Activated CD4-positive, alpha-beta T cell treated with anti-CD3 and anti-CD28 coated beads, Interleukin-2, amount 50 U/mL, for 16 hours (primary cell): Measurements from ENCODE around the gene RGL1.

Experiments used
- DNase-seq: peaks from one replicate; pipeline ENCODE4 v3.0.0-alpha.2; 2020

RGL1 gene

GRCh38 chr1:183824291-183824690, 19.4 kb downstream of the RGL1 start:
- no peak for DNase-seq

DNA sequence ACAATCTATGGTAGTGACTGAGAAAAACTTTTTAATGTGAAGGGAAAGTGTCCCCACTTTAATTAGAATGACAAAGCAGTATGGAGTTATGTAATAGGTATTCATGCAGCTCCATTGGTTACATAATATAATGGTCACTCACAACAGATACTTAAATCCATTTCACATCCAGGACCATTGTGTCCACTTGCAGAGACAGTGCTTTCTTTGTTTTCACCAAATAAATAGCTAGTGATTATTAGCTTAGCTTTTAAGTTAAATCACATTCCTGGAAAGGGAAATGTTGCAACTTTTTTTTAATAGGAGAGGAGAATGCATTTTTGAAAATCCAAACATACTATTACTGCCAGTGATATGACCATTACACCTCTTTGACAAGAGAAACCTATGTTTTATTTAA, 22.9 kb downstream of the RGL1 start:
- DNase-seq: no peak

GRCh38 chr1:183830389-183830788, 25.5 kb downstream of the RGL1 start:
- DNase-seq: no peak

GRCh38 chr1:183831311-183831710, 26.4 kb downstream of the RGL1 start:
- DNase-seq: no peak

DNA sequence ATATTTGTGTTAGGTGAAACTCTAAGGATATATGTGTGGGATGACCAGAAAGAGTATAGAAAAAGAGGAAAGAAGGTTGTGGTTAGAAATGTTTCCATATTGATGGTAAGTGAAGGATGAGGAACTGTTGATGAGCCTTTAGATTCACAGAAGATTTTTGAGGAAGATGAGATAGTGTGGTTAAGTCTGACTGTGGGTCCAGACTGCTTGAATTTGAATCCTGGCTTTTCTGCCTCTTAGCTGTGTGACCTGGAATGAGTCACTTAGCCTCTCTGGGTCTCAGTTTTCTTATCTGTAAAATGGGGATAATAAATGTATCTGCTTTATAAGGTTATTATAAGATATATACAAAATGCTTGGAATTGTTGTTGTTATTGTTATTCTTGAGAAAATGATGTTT, 27.5 kb downstream of the RGL1 start:
- no peak for DNase-seq

- no peak for DNase-seq
These were observed 29.6 kb downstream of the RGL1 start for GRCh38 chr1:183834568-183834967.

DNA sequence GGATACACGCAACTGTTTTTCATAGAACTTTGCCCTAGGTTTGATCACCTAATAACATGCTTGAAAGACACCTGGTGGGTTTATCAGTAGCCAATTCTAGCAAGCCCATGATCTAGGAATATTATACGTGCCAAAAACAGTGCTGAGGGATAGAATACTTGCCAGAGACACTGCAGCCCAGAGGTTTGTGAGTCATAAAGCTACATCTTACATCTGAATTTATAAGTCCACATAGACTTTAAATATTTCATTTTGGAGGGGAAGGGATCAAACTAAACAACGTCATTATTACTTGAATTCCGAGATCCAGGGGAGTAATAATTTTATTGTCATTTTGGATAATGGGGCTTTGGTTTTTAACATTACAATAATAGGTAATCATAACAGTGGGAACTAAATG, 31.7 kb downstream of the RGL1 start:
- DNase-seq: no peak

DNA sequence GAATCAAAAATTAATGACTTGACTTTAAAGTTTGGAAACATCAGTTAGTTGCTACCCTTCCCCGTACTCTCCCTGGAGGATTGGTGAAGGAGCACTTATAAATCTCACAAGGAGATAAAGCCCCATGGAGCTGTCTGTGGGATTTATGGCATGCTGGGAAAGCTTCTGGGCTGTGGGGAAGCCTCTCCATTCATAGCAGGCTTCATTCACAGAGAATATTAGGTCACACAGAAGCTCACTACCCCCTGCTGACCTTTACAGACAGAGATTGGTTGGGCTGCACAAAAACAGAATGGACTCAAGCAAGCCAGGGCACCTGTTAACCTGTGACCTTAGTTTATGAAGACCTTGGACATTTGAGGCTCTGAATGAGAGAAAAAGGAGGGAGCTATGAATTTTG, 32.1 kb downstream of the RGL1 start:
- no peak for DNase-seq

DNA sequence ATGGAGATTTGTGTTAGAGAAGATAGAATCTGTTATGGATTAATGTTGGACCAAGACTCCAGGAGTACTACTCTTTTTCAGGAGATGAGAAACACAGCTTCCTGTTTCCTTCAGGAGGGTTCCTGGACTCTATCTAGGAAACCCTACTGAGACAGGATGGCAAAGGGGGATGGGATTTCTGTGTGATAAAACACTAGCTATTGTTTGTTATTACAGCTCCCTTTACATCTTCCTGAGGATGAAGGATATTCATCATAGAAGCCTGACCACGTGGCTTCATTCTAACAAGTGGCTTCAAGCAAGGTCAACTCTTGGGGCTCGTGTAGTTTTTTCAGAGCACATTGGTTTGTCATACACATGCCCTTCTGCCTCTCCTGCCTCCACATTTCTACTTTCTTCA, 33.3 kb downstream of the RGL1 start:
- DNase-seq: no peak

DNA sequence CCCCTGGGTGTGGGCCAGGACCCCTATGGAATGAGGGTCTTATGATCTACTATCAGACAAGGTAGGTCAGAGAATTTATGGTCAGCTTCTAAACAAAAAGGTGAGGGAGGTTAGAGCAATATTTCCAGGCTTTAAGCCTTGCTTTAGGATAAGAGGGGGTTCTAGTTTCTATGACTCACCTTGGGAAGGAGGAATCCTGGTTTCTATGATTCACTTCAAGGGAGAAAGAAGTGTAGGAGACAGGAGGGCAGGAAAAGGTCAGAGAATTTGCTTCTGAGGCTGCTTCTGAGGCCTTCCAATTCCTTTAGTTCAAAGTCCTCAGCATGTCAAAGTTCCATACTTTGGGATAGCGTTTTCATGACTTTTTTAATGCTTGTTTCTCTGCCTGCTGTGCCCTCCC, 35.2 kb downstream of the RGL1 start:
- DNase-seq: no peak

DNA sequence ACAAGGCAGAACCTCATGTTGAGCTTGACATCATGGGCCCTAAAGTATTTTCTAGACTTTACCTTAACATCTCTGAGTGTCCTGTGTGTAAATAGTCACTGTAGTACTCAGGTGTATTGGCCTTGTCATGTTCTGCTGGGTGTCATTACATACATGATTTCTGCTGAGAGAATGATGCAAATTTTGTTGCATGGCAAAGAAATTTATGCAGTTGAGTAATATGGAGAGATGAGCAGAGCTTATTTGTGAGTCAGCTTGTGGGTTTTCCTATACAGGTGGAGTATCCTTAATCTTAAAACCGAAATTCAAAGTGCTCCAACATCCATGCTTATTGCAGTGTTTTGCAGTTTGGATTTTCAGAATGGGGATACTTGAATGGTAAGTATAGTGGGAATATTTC, 36.6 kb downstream of the RGL1 start:
- DNase-seq: peak; percentile 77

GRCh38 chr1:183841950-183842794, 37.3 kb downstream of the RGL1 start:
- peak; percentile 84 for DNase-seq

- no peak for DNase-seq
These were observed 37.9 kb downstream of the RGL1 start for GRCh38 chr1:183842795-183843144.

DNA sequence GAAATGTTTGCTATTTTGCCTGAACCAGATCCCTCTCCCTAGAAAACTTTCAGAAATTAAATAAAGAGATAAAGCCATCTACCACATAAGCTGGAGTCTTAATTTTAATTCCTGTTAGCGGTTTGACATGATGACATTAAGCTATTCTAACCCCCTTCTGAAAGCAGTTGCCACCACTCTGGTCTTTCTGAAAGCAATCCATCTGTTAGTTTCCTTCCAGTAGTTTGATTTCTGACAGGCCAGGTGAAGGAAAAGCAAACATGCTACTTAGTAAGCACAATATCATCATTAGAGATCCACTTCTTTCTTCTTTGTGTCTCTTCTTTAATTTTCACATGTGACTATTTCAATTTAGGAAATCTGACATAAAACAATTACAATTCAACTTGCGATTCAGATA, 39.9 kb downstream of the RGL1 start:
- DNase-seq: no peak

GRCh38 chr1:183845681-183846080, 40.8 kb downstream of the RGL1 start:
- peak; percentile 28 for DNase-seq

GRCh38 chr1:183847641-183848040, 42.7 kb downstream of the RGL1 start:
- no peak for DNase-seq

GRCh38 chr1:183850852-183851251, 45.9 kb downstream of the RGL1 start:
- no peak for DNase-seq

DNA sequence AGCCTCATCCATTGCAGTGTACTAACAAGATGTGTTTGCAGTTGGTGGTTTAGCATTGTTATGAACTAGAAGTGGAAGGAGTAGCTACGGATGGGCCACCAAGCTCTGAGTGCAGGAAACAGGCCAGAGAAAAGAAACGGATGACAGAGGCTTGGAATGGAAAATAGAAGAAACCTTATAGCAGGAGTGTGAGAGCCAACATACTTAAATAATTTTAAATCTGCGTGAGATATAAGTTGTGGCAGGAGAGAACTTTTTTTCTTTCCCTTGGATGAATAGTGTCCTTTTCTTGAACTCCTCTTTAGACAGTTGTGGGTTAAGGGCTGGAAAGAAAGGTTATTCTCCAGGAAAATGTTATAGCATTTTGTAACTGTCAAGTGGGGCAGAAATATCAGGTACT, 54.2 kb downstream of the RGL1 start:
- no peak for DNase-seq

DNA sequence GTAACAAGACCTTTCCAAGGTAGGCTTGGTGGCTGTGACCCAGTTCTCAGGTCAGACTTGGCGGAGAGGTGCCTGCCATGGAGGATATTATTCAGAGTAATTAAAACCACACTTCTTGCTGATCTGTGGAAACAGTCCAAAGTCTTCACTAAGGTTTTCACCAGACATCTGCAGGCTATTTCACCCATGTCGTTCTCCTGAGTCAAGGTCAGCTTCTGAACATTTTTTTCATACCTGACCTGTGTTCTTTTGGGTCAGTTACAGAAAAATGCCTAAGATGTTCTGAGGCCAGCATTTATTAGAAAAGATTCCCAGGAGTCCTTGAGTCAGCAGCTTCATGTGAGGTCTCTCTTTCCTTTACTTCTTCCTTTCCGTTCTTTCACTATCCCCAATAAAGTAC, 54.9 kb downstream of the RGL1 start:
- no peak for DNase-seq

- no peak for DNase-seq
These were observed 58.0 kb downstream of the RGL1 start for GRCh38 chr1:183862967-183863366.

DNA sequence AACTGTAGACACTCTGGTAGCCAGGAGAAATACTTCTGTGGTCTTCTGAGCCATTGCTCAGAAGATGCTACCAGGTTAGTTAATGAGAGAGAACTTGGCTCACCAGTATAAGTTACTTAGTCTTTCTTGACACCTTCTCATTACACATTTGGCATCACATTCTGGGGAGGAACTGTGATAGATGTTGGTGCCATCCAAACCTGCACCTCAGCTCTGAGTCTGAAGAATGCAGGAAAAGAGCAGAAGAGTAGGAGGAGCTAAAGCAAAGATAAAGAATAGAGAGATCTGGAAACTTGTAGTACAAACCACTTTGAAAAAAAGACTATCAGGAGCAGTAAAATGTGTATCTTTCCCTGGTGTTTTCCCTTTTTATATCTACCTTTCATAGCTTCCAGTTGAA, 58.9 kb downstream of the RGL1 start:
- DNase-seq: no peak

DNA sequence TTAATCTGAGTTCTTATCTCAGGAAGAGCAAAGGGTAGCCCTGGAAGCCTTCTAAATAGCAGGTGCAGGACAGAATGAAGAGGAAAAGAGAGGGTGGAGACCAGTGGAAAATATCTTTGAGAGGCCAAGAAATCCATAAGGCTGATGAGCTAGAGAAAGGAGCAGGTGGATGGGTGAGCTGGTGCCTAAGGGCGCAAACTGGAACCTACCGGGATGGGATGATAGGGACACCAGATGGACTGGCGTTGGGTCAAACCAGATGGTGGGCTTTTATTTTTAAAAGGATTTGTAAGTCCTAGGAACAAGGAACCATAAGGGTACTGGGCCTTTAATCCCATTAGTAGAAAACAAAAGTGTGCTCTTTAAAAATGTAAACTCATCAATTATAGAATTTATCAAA, 59.7 kb downstream of the RGL1 start:
- DNase-seq: no peak

DNA sequence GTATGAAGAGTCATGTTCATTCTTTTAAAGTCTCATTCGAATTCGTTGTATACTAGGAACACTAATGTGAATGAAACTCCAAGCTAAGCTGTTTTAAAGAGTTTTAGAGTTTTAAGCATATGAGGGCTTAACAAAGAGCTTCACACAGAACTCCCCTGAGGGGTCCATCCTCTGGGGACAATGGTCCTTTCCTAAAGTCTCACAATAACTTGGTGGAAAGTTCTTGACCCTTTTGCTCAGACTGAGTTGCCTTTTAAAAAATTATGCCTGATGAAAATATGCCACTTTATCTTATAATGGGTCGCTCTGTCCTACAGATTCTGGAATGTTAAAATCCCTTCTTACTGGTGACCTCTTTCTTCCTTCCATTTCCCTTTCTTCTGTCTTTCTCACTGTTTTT, 64.3 kb downstream of the RGL1 start:
- no peak for DNase-seq

DNA sequence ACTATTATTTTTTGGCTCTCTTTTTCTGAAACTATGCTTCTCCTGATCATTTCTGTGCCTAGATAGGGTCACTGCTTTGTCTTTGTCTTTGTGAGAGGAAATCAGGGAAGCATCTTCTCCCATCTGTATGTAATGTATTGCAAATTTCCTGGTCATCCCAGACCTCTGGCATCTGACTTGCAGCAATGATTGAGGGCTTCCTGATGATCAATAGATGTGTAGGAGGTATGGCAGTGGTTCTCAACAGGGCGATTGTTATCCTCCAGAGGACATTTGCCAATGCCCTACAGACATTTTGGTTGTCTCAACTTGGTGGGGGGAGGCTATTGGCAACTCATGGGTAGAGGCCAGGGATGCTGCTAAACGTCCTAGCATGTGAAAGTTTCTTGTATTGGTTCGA, 64.7 kb downstream of the RGL1 start:
- no peak for DNase-seq

GRCh38 chr1:183870351-183871077, 65.6 kb downstream of the RGL1 start:
- DNase-seq: no peak
